HL-60 (cell line): Measurements from ENCODE around the gene SATB2.

Experiments
- DNase-seq, 2 experiments: peaks; one replicate each; pipeline ENCODE4 v3.0.0-alpha.2; 2010 to 2020; ENCODE audit warnings: low read depth in 1 of 2, low spot score in 1 of 2
- H3K27ac ChIP-seq: fragments of 250-450 bp; sonication (Bioruptor Pico); replicated peaks from 2 replicates; pipeline ENCODE4 v1.5.1; 2020; ENCODE audit warnings: mild to moderate bottlenecking, moderate library complexity
- H3K27me3 ChIP-seq: fragments of 250-450 bp; sonication (Bioruptor Pico); 2 replicates; pipeline ENCODE4 v1.5.1; 2021; ENCODE audit warnings: mild to moderate bottlenecking, moderate library complexity; ENCODE audit not compliant: insufficient read depth, poor library complexity, severe bottlenecking
- H3K4me3 ChIP-seq: replicated peaks from 2 replicates; pipeline ENCODE4 v1.5.1; 2011; ENCODE audit warnings: mild to moderate bottlenecking, control low read depth, low read length; ENCODE audit not compliant: insufficient read depth
- CTCF ChIP-seq: IDR thresholded peaks from one replicate; pipeline ENCODE4 v1.5.1; 2011; ENCODE audit warnings: low read length, control low read depth, inconsistent platforms; ENCODE audit not compliant: insufficient read depth
- GABPA ChIP-seq: IDR thresholded peaks from 2 replicates; pipeline ENCODE4 v1.6.1; 2012; ENCODE audit warnings: low read depth
- POLR2AphosphoS5 ChIP-seq: IDR thresholded peaks from 2 replicates; pipeline ENCODE4 v1.6.1; 2012; ENCODE audit warnings: low read depth
- REST ChIP-seq: IDR thresholded peaks from 2 replicates; pipeline ENCODE4 v1.6.1; 2012; ENCODE audit warnings: low read depth; ENCODE audit not compliant: insufficient replicate concordance
- SPI1 ChIP-seq: IDR thresholded peaks from 2 replicates; pipeline ENCODE4 v1.6.1; 2012; ENCODE audit warnings: low read depth, mild to moderate bottlenecking, borderline replicate concordance

SATB2 gene

DNA sequence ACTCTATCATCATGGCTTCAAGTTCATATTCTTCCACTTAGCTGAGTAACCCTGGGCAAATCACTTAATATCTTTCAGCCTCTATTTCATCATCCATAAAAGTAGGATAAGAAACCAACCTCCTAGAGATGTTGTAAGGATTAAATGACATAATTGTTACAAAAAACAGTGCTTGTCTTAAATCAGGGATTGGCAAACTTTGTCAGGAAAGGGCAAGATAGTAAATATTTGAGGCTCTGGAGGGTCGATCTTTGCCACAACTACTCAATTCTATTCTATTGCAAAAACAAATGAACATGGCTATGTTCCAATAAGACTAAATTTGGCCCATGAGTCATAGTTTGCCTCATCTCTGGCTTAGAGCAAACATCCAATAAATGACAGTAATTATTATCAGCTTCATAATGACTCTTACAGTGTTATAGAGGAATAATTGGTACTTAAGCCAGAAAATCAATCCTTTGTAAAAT lies 184.7 kb downstream of the SATB2 start:
- Histone ChIP-seq H3K27me3 (no peaks in the 10 kb centered on the region), H3K4me3 (no peak overlapping the region), H3K27ac (no peak overlapping the region)
- DNase-seq, result peak in 1 of 2 experiments; percentile 13
- TF ChIP-seq REST, result no peak
- TF ChIP-seq POLR2AphosphoS5, result no peak

GRCh38 chr2:199261936-199262335 lies 195.8 kb downstream of the SATB2 start:
- Histone ChIP-seq H3K27me3 (no peaks in the 10 kb centered on the region), H3K27ac (no peak overlapping the region), H3K4me3 (no peak overlapping the region)
- TF ChIP-seq GABPA (no peak), REST (no peak), POLR2AphosphoS5 (no peak), CTCF (no peak), SPI1 (no peak)
- no peak for DNase-seq

DNA sequence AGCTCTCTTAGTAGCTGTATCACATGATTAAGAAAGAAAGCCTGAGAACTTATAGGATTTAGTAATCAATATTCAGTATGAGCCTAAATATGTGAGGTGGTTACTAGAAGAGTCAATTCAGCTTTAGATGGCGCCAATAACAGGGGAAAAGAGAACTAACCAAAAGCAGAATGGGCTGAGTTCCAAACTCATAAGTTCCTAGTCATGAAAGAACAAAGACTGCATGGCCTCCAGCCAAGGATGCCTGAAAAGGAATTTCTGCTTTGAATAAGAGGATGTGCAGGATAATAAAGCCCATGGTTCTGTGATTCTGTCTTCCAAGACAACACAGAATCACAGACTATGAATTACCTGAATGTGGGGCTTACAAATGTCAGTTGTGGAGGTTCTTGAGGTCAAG lies 196.5 kb downstream of the SATB2 start:
- Histone ChIP-seq H3K4me3 (no peak overlapping the region), H3K27me3 (no peaks in the 10 kb centered on the region), H3K27ac (no peak overlapping the region)
- no peak for TF ChIP-seq SPI1
- no peak for TF ChIP-seq GABPA
- DNase-seq, result no peak

- Histone ChIP-seq H3K27ac (no peak overlapping the region), H3K27me3 (no peaks in the 10 kb centered on the region), H3K4me3 (no peak overlapping the region)
- TF ChIP-seq POLR2AphosphoS5, result no peak
- TF ChIP-seq CTCF, result no peak
- no peak for TF ChIP-seq GABPA
- TF ChIP-seq REST, result no peak
- no peak for TF ChIP-seq SPI1
- no peak for DNase-seq
Measured at GRCh38 chr2:199259671-199260070, 198.1 kb downstream of the SATB2 start.
